SIG-M5 (cell line): ENCODE results near the gene GRM3.
"Not testable (repeated sequence)": the region's sequence is repeated elsewhere in the genome, so short reads cannot be mapped to it uniquely, and the experiment has no call there.

Experiments used
- DNase-seq: peaks from one replicate; lab custom pipeline; 2025; lab: John Stamatoyannopoulos, UW

The GRM3 gene

GRCh38 chr7:86643561-86644281 is at the start of gene GRM3:
Gene GRM3, plus strand, starts transcription at chr7:86643909. Its CDS starts 121,237 bp downstream, at chr7:86765146.
- no peak for DNase-seq

GRCh38 chr7:86598311-86598710 is 45.4 kb upstream of the GRM3 start:
- DNase-seq = no peak

- DNase-seq = no peak
Measured at GRCh38 chr7:86598721-86599120, 45.0 kb upstream of the GRM3 start.

GRCh38 chr7:86600506-86601290 is 43.0 kb upstream of the GRM3 start:
- DNase-seq = no peak

GRCh38 chr7:86615711-86616110 is 28.0 kb upstream of the GRM3 start:
- not testable (repeated sequence) for DNase-seq

- DNase-seq = no peak
Measured at GRCh38 chr7:86644282-86645224, 844 bp downstream of the GRM3 start.

GRCh38 chr7:86645225-86645608 is 1.5 kb downstream of the GRM3 start:
- no peak for DNase-seq

GRCh38 chr7:86645676-86646276 is 2.1 kb downstream of the GRM3 start:
- DNase-seq = no peak

- no peak for DNase-seq
Measured at GRCh38 chr7:86647385-86648094, 3.8 kb downstream of the GRM3 start.

GRCh38 chr7:86648169-86648568 is 4.5 kb downstream of the GRM3 start:
- DNase-seq = no peak

GRCh38 chr7:86653919-86654659 is 10.4 kb downstream of the GRM3 start:
- no peak for DNase-seq

- no peak for DNase-seq
Measured at GRCh38 chr7:86657948-86658347, 14.2 kb downstream of the GRM3 start.

- no peak for DNase-seq
Measured at GRCh38 chr7:86660950-86661462, 17.3 kb downstream of the GRM3 start.

- no peak for DNase-seq
Measured at GRCh38 chr7:86664486-86664885, 20.8 kb downstream of the GRM3 start.

- no peak for DNase-seq
Measured at GRCh38 chr7:86664991-86665390, 21.3 kb downstream of the GRM3 start.

GRCh38 chr7:86665669-86666068 is 22.0 kb downstream of the GRM3 start:
- no peak for DNase-seq

GRCh38 chr7:86667732-86668131 is 24.0 kb downstream of the GRM3 start:
- DNase-seq = no peak

GRCh38 chr7:86668315-86668714 is 24.6 kb downstream of the GRM3 start:
- no peak for DNase-seq

GRCh38 chr7:86687831-86688230 is 44.1 kb downstream of the GRM3 start:
- DNase-seq = no peak

GRCh38 chr7:86689363-86689762 is 45.7 kb downstream of the GRM3 start:
- DNase-seq = no peak
